ENCODE data around the gene CMTM4.

GRCh38 chr16:66668777-66669444 lies 27.6 kb downstream of the CMTM4 start:
- TF ChIP-seq REST (IDR thresholded peaks at IDR 0.05; ENCODE audit: low read depth, low read length) (no peak), RCOR1 (IDR thresholded peaks at IDR 0.05; ENCODE audit: low read length) (no peak)
